Activated CD4-positive, alpha-beta T cell treated with anti-CD3 and anti-CD28 coated beads, Interleukin-2, amount 10 ng/mL, durations not matched to agents 7 days and 5 days (primary cell): Measurements from ENCODE around the gene IL17REL. TPM values are rescaled to one million over a fixed set of nuclear protein-coding genes. Genes with fewer than 3 reads are reported as not detected.

Experiments used
- CTCF ChIA-PET: fragments of 350-600 bp; sonication (Branson Sonifier 250); formaldehyde crosslinking; loops from one replicate; lab custom pipeline; 2021; ENCODE audit warnings: antibody characterized with exemption; lab: Charles Lee
- POLR2A ChIA-PET: fragments of 350-600 bp; sonication (Branson Sonifier 250); formaldehyde crosslinking; loops from one replicate; lab custom pipeline; 2021; ENCODE audit warnings: antibody characterized with exemption; lab: Charles Lee
- DNase-seq: peaks from one replicate; pipeline ENCODE4 v3.0.0-alpha.2; 2020
- H3K27ac Mint-ChIP-seq: one replicate; pipeline ENCODE4 v1.8.0; 2021; ENCODE audit warnings: mild to moderate bottlenecking, moderate library complexity, mixed read lengths
- H3K27me3 Mint-ChIP-seq: one replicate; pipeline ENCODE4 v1.8.0; 2021; ENCODE audit warnings: mixed read lengths
- H3K36me3 Mint-ChIP-seq: one replicate; pipeline ENCODE4 v1.8.0; 2021; ENCODE audit warnings: low read depth, mixed read lengths
- H3K4me1 Mint-ChIP-seq: one replicate; pipeline ENCODE4 v1.8.0; 2021; ENCODE audit warnings: mixed read lengths
- H3K4me3 Mint-ChIP-seq: one replicate; pipeline ENCODE4 v1.8.0; 2021; ENCODE audit warnings: mild to moderate bottlenecking, moderate library complexity, mixed read lengths
- H3K9me3 Mint-ChIP-seq: one replicate; pipeline ENCODE4 v1.8.0; 2021; ENCODE audit warnings: mixed read lengths
- total RNA-seq, 2 experiments: library from RNA; stranded (reverse); gene quantifications; one replicate each; pipeline ENCODE4 v1.2.3, GENCODE V29; 2021

IL17REL gene
- total RNA-seq, 2 experiments from 2014 or later, result not detected

DNA sequence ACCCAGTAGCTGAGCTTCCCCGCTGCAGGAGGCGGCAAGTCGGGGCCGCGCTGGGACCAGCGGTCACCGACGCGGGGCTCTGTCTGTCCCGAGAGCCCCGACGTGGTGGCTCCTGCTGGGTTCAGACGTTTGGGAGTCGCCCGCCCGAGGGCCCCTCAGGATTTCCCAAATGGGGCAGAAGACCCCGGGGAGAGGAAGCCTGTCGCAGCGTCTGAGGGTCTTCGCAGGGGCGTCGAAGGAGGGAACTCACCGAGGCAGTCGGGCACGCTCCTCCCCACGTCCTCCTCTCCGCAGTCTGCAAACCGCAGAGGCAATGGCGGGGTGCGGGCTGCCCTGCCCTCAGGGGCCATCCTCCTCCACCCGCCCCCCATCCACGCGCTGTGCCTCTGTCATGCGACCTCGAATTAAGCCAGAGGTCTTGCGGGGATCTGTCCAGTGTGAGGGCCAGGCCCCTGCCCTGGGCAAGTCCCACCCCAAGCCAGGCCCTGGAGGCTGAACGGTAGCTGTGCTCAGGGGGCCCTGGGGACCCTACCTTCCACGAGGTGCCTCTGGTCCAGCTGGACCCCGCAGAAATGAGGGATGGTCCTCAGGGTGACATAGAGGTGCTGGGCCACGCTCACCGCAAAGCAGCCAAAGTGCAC is 12.5 kb downstream of the IL17REL start:
- Mint-ChIP-seq H3K36me3 (no peaks in the 10 kb centered on the region), H3K27ac (no peak overlapping the region), H3K4me1 (peaks cover 9% of the 10 kb centered on the region), H3K9me3 (peaks cover 4% of the 10 kb centered on the region), H3K4me3 (no peak overlapping the region), H3K27me3 (peaks cover 7% of the 10 kb centered on the region)
- no peak for DNase-seq
- ChIA-PET CTCF (interaction anchor here (1.0 to 1.2 kb wide), 2 partner anchors 18 to 30 kb away, joined by 3 to 4 read pairs; no protein-coding TSS in a partner anchor), POLR2A (interaction anchor here (0.6 kb wide), 1 partner anchor 24 kb away, joined by 3 read pairs; no protein-coding TSS in a partner anchor)

DNA sequence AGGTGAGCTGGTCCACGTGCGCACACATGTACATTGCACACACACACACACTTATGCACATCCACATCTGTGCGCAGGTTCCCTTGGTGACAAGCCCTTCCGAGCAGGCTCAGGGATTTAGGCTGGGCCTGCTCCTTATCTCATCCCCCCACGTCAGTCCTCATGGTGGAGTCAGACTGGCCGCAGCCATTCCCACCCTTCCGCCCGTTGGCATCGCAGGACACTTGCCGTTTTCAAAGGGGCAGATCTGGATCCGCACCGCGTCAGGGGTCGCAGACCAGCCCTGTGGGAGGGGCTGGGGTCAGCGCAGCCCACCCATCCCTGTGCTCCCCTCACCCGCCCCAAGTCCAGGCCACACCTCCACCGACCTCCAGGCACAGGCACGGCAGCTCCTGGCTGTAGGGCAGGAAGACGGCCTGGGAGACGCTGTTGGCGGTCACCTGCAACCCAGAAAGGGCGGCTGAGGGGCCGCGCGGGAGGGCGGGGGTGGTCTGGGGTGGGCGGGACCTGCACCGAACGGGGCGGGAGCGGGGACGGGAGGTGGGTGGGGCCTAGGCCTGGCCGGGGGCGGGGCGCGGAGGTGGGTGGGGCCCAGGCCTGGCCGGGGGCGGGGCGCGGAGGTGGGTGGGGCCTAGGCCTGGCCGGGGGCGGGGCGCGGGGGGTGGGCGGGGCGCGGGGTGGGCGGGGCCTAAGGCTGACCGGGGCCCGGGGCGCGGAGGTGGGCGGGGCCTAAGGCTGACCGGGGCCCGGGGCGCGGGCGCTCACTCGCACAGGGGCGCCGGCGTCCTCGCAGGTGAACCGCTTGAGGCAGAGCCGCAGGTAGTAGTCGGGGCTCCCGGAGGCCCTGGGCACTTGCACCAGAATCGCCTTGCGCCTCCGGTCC is 13.3 kb downstream of the IL17REL start:
- DNase-seq, result no peak
- Mint-ChIP-seq H3K4me1 (peaks cover 11% of the 10 kb centered on the region), H3K4me3 (no peak overlapping the region), H3K9me3 (peaks cover 4% of the 10 kb centered on the region), H3K27me3 (peaks cover 5% of the 10 kb centered on the region), H3K27ac (no peak overlapping the region), H3K36me3 (no peaks in the 10 kb centered on the region)
- POLR2A ChIA-PET, result interaction anchor here (0.6 kb wide), 1 partner anchor 23 kb away, joined by 3 read pairs; no protein-coding TSS in a partner anchor
- CTCF ChIA-PET, result interaction anchor here (1.2 kb wide), 1 partner anchor 31 kb away, joined by 3 read pairs; no protein-coding TSS in a partner anchor

- Mint-ChIP-seq H3K4me1 (peaks cover 11% of the 10 kb centered on the region), H3K27me3 (peaks cover 4% of the 10 kb centered on the region), H3K27ac (no peak overlapping the region), H3K9me3 (peaks cover 4% of the 10 kb centered on the region), H3K4me3 (no peak overlapping the region), H3K36me3 (no peaks in the 10 kb centered on the region)
- ChIA-PET CTCF (no interaction called here), POLR2A (no interaction called here)
- DNase-seq, result no peak
These were observed 13.9 kb downstream of the IL17REL start for GRCh38 chr22:49998718-49999062.

DNA sequence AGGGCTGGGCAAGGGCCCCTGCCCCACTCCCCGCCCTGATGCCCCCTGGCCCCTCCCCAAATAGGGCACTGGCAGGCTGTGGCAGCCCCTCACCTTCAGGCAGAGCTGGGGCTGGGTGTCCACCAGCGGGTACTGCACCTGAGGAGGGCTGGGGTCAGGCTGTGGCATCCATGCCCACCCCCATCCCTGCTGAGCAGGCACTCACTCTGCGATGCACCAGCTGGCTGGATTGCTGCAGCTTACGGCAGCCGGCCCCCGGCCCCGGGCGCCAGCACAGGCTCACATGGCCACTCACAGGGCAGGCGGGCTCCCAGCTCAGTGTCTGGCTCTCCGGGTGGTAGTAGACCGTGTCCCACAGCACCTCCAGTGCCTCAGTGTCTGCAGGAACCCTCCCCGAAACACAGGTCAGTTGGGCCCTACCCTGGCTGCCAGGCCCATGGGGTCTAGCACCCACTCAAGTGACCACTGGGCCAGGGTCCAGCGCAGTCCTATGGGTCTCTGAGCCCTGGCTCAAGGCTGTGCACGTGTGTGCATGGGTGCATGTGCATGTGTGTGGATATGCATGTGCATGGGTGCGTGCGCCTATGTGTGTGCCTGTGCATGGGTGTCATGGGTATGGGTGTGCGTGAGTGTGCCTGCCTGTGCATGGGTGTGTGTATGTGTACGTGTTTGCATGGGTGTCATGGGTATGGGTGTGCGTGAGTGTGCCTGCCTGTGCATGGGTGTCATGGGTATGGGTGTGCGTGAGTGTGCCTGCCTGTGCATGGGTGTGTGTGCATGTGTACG is 14.4 kb downstream of the IL17REL start:
- Mint-ChIP-seq H3K4me1 (peaks cover 14% of the 10 kb centered on the region), H3K9me3 (peaks cover 4% of the 10 kb centered on the region), H3K4me3 (no peak overlapping the region), H3K27me3 (peaks cover 3% of the 10 kb centered on the region), H3K36me3 (no peaks in the 10 kb centered on the region), H3K27ac (no peak overlapping the region)
- CTCF ChIA-PET, result no interaction called here
- no peak for DNase-seq
- POLR2A ChIA-PET, result no interaction called here

- no peak for DNase-seq
- CTCF ChIA-PET, result interaction anchor here (1.2 kb wide), 1 partner anchor 33 kb away, joined by 4 read pairs; no protein-coding TSS in a partner anchor
- H3K27ac Mint-ChIP-seq, result no peak overlapping the region
- no peaks in the 10 kb centered on the region for H3K36me3 Mint-ChIP-seq
- peaks cover 14% of the 10 kb centered on the region for H3K4me1 Mint-ChIP-seq
- H3K27me3 Mint-ChIP-seq, result peaks cover 2% of the 10 kb centered on the region
- POLR2A ChIA-PET, result no interaction called here
- peaks cover 4% of the 10 kb centered on the region for H3K9me3 Mint-ChIP-seq
- no peak overlapping the region for H3K4me3 Mint-ChIP-seq
These were observed 15.3 kb downstream of the IL17REL start for GRCh38 chr22:49997251-49997599.

DNA sequence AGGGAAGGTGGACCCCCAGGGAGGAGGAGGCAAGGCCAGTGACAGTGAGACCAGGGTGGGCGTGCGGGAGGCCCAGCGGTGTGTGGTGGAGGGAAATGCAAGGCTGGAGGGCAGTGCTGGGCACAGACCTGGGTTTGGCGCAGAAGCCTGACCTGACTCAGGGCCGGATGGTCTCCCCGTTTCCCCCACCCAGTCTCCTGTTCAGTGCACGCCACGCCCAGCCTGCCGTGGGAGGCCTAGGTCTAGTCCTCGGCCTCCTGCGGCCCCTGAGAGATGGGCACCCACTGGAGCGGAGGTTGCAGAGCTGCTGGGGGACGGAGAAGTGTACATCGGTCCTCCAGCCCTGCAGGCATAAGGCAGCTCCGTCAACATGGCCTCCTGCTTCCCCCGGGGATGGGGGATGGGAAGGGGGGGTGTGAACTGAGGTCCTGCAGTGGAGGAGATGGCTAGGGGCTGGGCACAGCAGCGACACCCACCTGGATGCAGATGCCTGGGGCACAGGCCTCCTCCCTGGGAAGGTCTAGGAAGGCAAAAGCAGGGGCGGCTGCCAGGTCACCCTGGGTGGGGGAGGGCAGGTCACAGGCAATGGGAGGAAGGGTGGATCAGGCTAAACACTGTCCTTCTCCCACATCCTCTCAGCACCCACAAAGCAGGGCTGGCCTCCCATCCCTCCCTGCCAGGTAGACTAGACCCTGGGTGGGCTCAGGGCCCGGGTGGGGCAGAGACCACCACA is 15.9 kb downstream of the IL17REL start:
- ChIA-PET CTCF (interaction anchor here (1.2 kb wide), 1 partner anchor 34 kb away, joined by 4 read pairs; no protein-coding TSS in a partner anchor), POLR2A (no interaction called here)
- peaks cover 4% of the 10 kb centered on the region for H3K9me3 Mint-ChIP-seq
- DNase-seq, result no peak
- peaks cover 2% of the 10 kb centered on the region for H3K27me3 Mint-ChIP-seq
- no peak overlapping the region for H3K27ac Mint-ChIP-seq
- peaks cover 14% of the 10 kb centered on the region for H3K4me1 Mint-ChIP-seq
- H3K4me3 Mint-ChIP-seq, result no peak overlapping the region
- no peaks in the 10 kb centered on the region for H3K36me3 Mint-ChIP-seq

DNA sequence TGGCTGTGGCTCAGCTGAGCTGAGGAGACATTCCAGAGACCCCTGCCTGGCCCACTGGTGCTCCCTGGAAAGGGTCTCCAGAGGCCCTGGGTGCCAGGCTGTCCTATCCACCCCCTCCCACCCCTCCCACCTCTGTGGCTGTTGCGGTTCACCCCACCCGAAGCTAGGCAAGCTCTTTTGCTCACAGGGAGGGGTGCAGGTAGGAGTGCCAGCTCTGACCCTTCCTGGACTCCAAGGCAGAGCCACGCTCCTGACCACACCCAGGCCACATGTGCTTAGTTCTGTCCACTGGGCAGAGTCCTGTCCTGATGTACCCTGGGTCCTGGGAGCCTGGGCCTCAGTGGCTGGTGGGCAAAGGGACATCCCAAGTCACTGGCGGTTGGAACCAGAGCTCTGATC is 16.4 kb downstream of the IL17REL start:
- peaks cover 6% of the 10 kb centered on the region for H3K9me3 Mint-ChIP-seq
- no peak overlapping the region for H3K27ac Mint-ChIP-seq
- peaks cover 4% of the 10 kb centered on the region for H3K27me3 Mint-ChIP-seq
- ChIA-PET CTCF (interaction anchor here (1.2 kb wide), 1 partner anchor 34 kb away, joined by 4 read pairs; no protein-coding TSS in a partner anchor), POLR2A (no interaction called here)
- peaks cover 2% of the 10 kb centered on the region for H3K36me3 Mint-ChIP-seq
- peaks cover 14% of the 10 kb centered on the region for H3K4me1 Mint-ChIP-seq
- no peak for DNase-seq
- H3K4me3 Mint-ChIP-seq, result no peak overlapping the region

- ChIA-PET CTCF (interaction anchor here (1.4 to 2.5 kb wide), 4 partner anchors 9 to 35 kb away, joined by 5 to 10 read pairs (median 7); no protein-coding TSS in a partner anchor), POLR2A (no interaction called here)
- Mint-ChIP-seq H3K27me3 (peaks cover 7% of the 10 kb centered on the region), H3K4me3 (no peak overlapping the region), H3K36me3 (peaks cover 4% of the 10 kb centered on the region), H3K27ac (no peak overlapping the region), H3K9me3 (peaks cover 9% of the 10 kb centered on the region), H3K4me1 (peaks cover 14% of the 10 kb centered on the region)
- DNase-seq, result no peak
These were observed 17.0 kb downstream of the IL17REL start for GRCh38 chr22:49995361-49996118.

- Mint-ChIP-seq H3K36me3 (peaks cover 4% of the 10 kb centered on the region), H3K9me3 (peaks cover 9% of the 10 kb centered on the region), H3K27me3 (peaks cover 7% of the 10 kb centered on the region), H3K4me3 (no peak overlapping the region), H3K4me1 (peaks cover 14% of the 10 kb centered on the region), H3K27ac (no peak overlapping the region)
- CTCF ChIA-PET, result interaction anchor here (1.4 to 2.5 kb wide), 4 partner anchors 10 to 36 kb away, joined by 5 to 10 read pairs (median 7); no protein-coding TSS in a partner anchor
- no peak for DNase-seq
- POLR2A ChIA-PET, result no interaction called here
These were observed 17.6 kb downstream of the IL17REL start for GRCh38 chr22:49995041-49995360.

DNA sequence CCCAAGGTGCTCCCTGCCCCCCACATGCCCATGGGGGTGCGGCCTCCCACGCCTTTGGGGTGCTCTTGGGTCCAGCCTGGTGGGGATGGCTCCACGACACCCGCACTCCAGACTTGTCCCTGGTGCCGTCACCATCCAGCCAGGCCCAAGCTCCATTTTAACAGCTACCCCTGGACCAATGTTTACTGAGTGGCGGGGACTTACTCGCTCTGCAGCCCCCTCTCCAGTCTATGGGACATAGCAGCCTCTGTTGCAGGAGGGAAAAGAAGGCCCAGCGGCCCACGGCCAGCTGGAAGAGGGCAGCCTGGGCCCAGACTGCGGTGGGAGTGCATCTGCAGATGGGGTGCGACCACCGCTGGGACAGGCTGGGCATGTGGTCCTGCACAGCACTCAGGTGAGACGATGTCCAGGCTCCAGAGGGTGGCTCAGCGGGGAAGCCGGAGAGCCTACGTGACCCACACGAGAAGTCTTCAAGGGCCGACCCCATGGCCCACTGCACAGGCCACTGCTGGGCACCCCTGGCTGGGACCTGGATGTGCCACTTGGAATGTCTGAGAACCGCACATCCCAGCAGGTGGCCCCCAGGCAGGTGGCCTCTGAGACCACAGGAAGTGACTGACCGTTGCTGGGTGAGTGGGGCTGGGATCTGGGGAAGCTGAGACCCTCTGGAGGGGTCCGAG is 18.1 kb downstream of the IL17REL start:
- DNase-seq, result no peak
- POLR2A ChIA-PET, result no interaction called here
- Mint-ChIP-seq H3K27ac (no peak overlapping the region), H3K36me3 (peaks cover 4% of the 10 kb centered on the region), H3K4me3 (no peak overlapping the region), H3K27me3 (peaks cover 7% of the 10 kb centered on the region), H3K4me1 (peaks cover 14% of the 10 kb centered on the region), H3K9me3 (peaks cover 9% of the 10 kb centered on the region)
- CTCF ChIA-PET, result interaction anchor here (1.3 to 2.5 kb wide), 6 partner anchors 9 to 64 kb away, joined by 3 to 10 read pairs (median 6); no protein-coding TSS in a partner anchor
